SK-N-SH (cell line): Measurements from ENCODE around the gene ATP2C1. TPM values are rescaled to one million over a fixed set of nuclear protein-coding genes. Genes with fewer than 3 reads are reported as not detected.

ENCODE experiments used
- CTCF ChIA-PET: fragments of 300-600, 350-600 bp; formaldehyde crosslinking; extraction: SDS; loops from one replicate; lab custom pipeline; 2021; lab: Yijun Ruan, JAX
- POLR2A ChIA-PET: fragments of 350-600 bp; sonication (Branson Sonifier 250); formaldehyde crosslinking; extraction: SDS; loops from one replicate; lab custom pipeline; 2020; ENCODE audit warnings: antibody characterized with exemption, inconsistent platforms; lab: Yijun Ruan, JAX
- DNase-seq: peaks from one replicate; pipeline ENCODE4 v3.0.0; 2012
- H2AFZ ChIP-seq: fragments of 200-600 bp; sonication (generic); 2 replicates; pipeline ENCODE4 v1.8.1; 2016; ENCODE audit warnings: antibody characterized with exemption, mild to moderate bottlenecking, low read depth
- H3F3A ChIP-seq: fragments of 200-600 bp; sonication (generic); replicated peaks from 2 replicates; pipeline ENCODE3; 2016; ENCODE audit warnings: antibody characterized with exemption, mild to moderate bottlenecking; ENCODE audit not compliant: insufficient read depth
- H3K27ac ChIP-seq, 2 experiments: fragments of 200-500 bp in 1 of 2; fragments of 200-600 bp in 1 of 2; sonication (Bioruptor generic) in 1 of 2; sonication (generic), shearing (Covaris generic) in 1 of 2; 2 replicates each; pipeline versions ENCODE4 v1.5.1 to v1.6.1; 2014 to 2016; ENCODE audit warnings: low read depth in 2 of 2, inconsistent platforms in 1 of 2, low read length in 1 of 2, mild to moderate bottlenecking in 1 of 2, mixed read lengths in 1 of 2
- H3K27me3 ChIP-seq: fragments of 200-600 bp; sonication (generic), shearing (Covaris generic); 2 replicates; pipeline ENCODE4 v1.6.1; 2016; ENCODE audit warnings: mixed run types; ENCODE audit not compliant: insufficient read depth
- H3K36me3 ChIP-seq, 2 experiments: fragments of 200-500 bp in 1 of 2; fragments of 200-600 bp in 1 of 2; sonication (Bioruptor generic) in 1 of 2; sonication (generic) in 1 of 2; replicated peaks in 1 of 2; 2 replicates each; pipeline versions ENCODE3 to v1.5.1; 2014 to 2016; ENCODE audit warnings: low read length in 1 of 2, mild to moderate bottlenecking in 1 of 2; ENCODE audit not compliant: insufficient read depth in 2 of 2, control insufficient read depth in 1 of 2
- H3K4me1 ChIP-seq, 2 experiments: fragments of 200-500 bp in 1 of 2; fragments of 200-600 bp in 1 of 2; sonication (Bioruptor generic) in 1 of 2; sonication (generic), shearing (Covaris generic) in 1 of 2; 2 replicates each; pipeline versions ENCODE4 v1.5.1 to v1.6.1; 2014 to 2016; ENCODE audit warnings: low read depth in 1 of 2, low read length in 1 of 2, mixed run types in 1 of 2; ENCODE audit not compliant: insufficient read depth in 2 of 2, control insufficient read depth in 1 of 2
- H3K4me2 ChIP-seq: fragments of 200-600 bp; sonication (generic), shearing (Covaris generic); 2 replicates; pipeline ENCODE4 v1.6.1; 2017; ENCODE audit warnings: mixed run types
- H3K4me3 ChIP-seq, 2 experiments: fragments of 200-500 bp in 1 of 2; fragments of 200-600 bp in 1 of 2; sonication (Bioruptor generic) in 1 of 2; sonication (generic), shearing (Covaris generic) in 1 of 2; 2 replicates each; pipeline versions ENCODE4 v1.5.1 to v1.8.1; 2014 to 2016; ENCODE audit warnings: low read depth in 2 of 2, inconsistent platforms in 1 of 2, low read length in 1 of 2, mild to moderate bottlenecking in 1 of 2, mixed read lengths in 1 of 2, moderate library complexity in 1 of 2
- H3K79me2 ChIP-seq: fragments of 200-600 bp; sonication (generic); 2 replicates; pipeline ENCODE4 v1.8.1; 2017; ENCODE audit warnings: mild to moderate bottlenecking; ENCODE audit not compliant: insufficient read depth
- H3K9ac ChIP-seq: fragments of 200-600 bp; sonication (generic); 2 replicates; pipeline ENCODE4 v1.6.1; 2017; ENCODE audit warnings: mixed run types
- H3K9me2 ChIP-seq: fragments of 200-600 bp; sonication (generic); 2 replicates; pipeline ENCODE4 v1.6.1; 2017; ENCODE audit warnings: mixed run types
- H3K9me3 ChIP-seq: fragments of 200-600 bp; sonication (generic); 2 replicates; pipeline ENCODE4 v1.6.1; 2017; ENCODE audit warnings: mixed run types, mild to moderate bottlenecking, moderate library complexity
- H4K20me1 ChIP-seq: fragments of 200-600 bp; sonication (generic); 2 replicates; pipeline ENCODE4 v1.6.1; 2017; ENCODE audit warnings: mild to moderate bottlenecking, mixed run types; ENCODE audit not compliant: insufficient read depth
- ELF1 ChIP-seq: IDR thresholded peaks from 2 replicates; pipeline ENCODE4 v1.4.0; 2012
- EP300 ChIP-seq, 2 experiments: IDR thresholded peaks; 2 replicates each; pipeline versions ENCODE4 v1.4.0 to v1.6.1; 2012; ENCODE audit warnings: borderline replicate concordance in 1 of 2, low read depth in 1 of 2, low read length in 1 of 2
- FOXJ3 ChIP-seq: sonication (generic); formaldehyde crosslinking; IDR thresholded peaks from 2 replicates; pipeline ENCODE4 v1.5.1; 2020; ENCODE audit warnings: mild to moderate bottlenecking, missing genetic modification reagents
- FOXM1 ChIP-seq: IDR thresholded peaks from 2 replicates; pipeline ENCODE4 v1.4.0; 2012; ENCODE audit warnings: low read depth, mild to moderate bottlenecking
- GABPA ChIP-seq: IDR thresholded peaks from 2 replicates; pipeline ENCODE4 v1.4.0; 2012; ENCODE audit warnings: low read depth, mild to moderate bottlenecking
- GATA2 ChIP-seq: sonication (generic); formaldehyde crosslinking; IDR thresholded peaks from 2 replicates; pipeline ENCODE4 v1.5.0; 2020; ENCODE audit warnings: mild to moderate bottlenecking, missing genetic modification reagents
- JUND ChIP-seq: IDR thresholded peaks from 2 replicates; pipeline ENCODE4 v1.4.0; 2012
- MXI1 ChIP-seq: IDR thresholded peaks from 2 replicates; pipeline ENCODE4 v1.6.1; 2012; ENCODE audit warnings: mild to moderate bottlenecking, low read depth, low read length, improper control_type of control experiment
- NFIC ChIP-seq: IDR thresholded peaks from 2 replicates; pipeline ENCODE4 v1.4.0; 2012; ENCODE audit warnings: borderline replicate concordance
- POLR2AphosphoS5 ChIP-seq: IDR thresholded peaks from 2 replicates; pipeline ENCODE4 v1.6.1; 2012; ENCODE audit warnings: low read depth, low read length
- RCOR1 ChIP-seq: fragments of 150-350 bp; IDR thresholded peaks from 2 replicates; pipeline ENCODE4 v1.6.1; 2017; ENCODE audit warnings: antibody characterized with exemption, low read length
- RFX5 ChIP-seq: IDR thresholded peaks from 2 replicates; pipeline ENCODE4 v1.6.1; 2012; ENCODE audit warnings: mild to moderate bottlenecking, improper control_type of control experiment, low read length
- RXRA ChIP-seq: IDR thresholded peaks from 2 replicates; pipeline ENCODE4 v1.4.0; 2012; ENCODE audit warnings: low read depth, mild to moderate bottlenecking, borderline replicate concordance
- SMC3 ChIP-seq: IDR thresholded peaks from 2 replicates; pipeline ENCODE4 v1.6.1; 2012; ENCODE audit warnings: low read depth, low read length, improper control_type of control experiment
- TCF12 ChIP-seq: IDR thresholded peaks from 2 replicates; pipeline ENCODE4 v1.4.0; 2012
- YY1 ChIP-seq: IDR thresholded peaks from 2 replicates; pipeline ENCODE4 v1.4.0; 2012; ENCODE audit warnings: low read depth, mild to moderate bottlenecking
- polyA plus RNA-seq, 3 experiments: library from polyadenylated mRNA; depleted of rRNA; stranded (reverse); fragments of >200 nt; gene quantifications; 2 replicates each; pipeline ENCODE4 v1.2.3, GENCODE V29; 2012
- TF ChIP-seq, protein P1 (sequence below): fragments of 200-600 bp; sonication (generic); IDR thresholded peaks from 2 replicates; pipeline ENCODE4 v1.6.1; 2017; ENCODE audit warnings: antibody characterized with exemption, mild to moderate bottlenecking, moderate library complexity
- TF ChIP-seq, protein P2 (sequence below): IDR thresholded peaks from 2 replicates; pipeline ENCODE4; 2012
- TF ChIP-seq, protein P3 (sequence below): IDR thresholded peaks from 2 replicates; pipeline ENCODE4 v1.4.0; 2012; ENCODE audit warnings: low read depth, borderline replicate concordance
- TF ChIP-seq, protein P4 (sequence below): fragments of 150-350 bp; IDR thresholded peaks from 2 replicates; pipeline ENCODE4 v1.6.1; 2016; ENCODE audit warnings: mild to moderate bottlenecking, low read depth, low read length
- TF ChIP-seq, protein P5 (sequence below): fragments of 150-350 bp; IDR thresholded peaks from 2 replicates; pipeline ENCODE4 v1.6.1; 2017; ENCODE audit warnings: antibody characterized with exemption, low read length, low read depth, borderline replicate concordance

ATP2C1 gene
- polyA plus RNA-seq, 1 of the 3 experiments (the other 2 are of a cell fraction): 35.6 TPM

DNA sequence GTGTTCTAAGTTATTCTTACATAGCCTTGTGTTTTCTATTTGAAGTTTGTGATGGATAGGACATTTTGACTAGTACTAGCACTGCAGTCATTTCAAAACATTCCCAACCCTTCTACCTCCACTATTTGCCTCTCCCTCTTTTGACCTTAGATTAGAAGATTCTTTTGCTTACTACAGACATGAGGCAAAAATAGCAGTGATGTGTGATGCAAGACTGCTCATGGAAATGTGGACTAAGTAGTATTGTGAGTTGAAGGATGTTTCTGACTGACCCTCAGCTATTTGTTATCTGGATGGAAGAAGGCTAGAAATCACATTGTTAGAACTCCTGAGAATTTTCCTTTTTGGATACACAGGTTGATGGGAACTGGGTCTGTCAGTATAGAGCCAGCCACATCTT is 45.9 kb downstream of the ATP2C1 start:
- no peak overlapping the region for H2AFZ ChIP-seq
- H3K79me2 ChIP-seq: peaks cover 3% of the 10 kb centered on the region; the same call in 1 of the 2 replicates
- no peaks in the 10 kb centered on the region for H3K27me3 ChIP-seq
- no peak overlapping the region for H3K27ac ChIP-seq
- H3K4me2 ChIP-seq: no peak overlapping the region
- no peaks in the 10 kb centered on the region for H3K9me3 ChIP-seq
- no peaks in the 10 kb centered on the region for H3K4me1 ChIP-seq
- H3F3A ChIP-seq: no peaks in the 10 kb centered on the region
- no peaks in the 10 kb centered on the region for H3K9me2 ChIP-seq
- TF ChIP-seq SMC3 (no peak), GATA2 (CRISPR knock-in tag) (no peak), RFX5 (no peak), GABPA (no peak), TCF12 (no peak), RXRA (no peak), RCOR1 (no peak), EP300 (IDR thresholded peaks at IDR 0.05; ENCODE audit: borderline replicate concordance in 1 of 2, low read depth in 1 of 2, low read length in 1 of 2) (no peak), POLR2AphosphoS5 (no peak), ELF1 (no peak)
- TF ChIP-seq, protein P1, sequence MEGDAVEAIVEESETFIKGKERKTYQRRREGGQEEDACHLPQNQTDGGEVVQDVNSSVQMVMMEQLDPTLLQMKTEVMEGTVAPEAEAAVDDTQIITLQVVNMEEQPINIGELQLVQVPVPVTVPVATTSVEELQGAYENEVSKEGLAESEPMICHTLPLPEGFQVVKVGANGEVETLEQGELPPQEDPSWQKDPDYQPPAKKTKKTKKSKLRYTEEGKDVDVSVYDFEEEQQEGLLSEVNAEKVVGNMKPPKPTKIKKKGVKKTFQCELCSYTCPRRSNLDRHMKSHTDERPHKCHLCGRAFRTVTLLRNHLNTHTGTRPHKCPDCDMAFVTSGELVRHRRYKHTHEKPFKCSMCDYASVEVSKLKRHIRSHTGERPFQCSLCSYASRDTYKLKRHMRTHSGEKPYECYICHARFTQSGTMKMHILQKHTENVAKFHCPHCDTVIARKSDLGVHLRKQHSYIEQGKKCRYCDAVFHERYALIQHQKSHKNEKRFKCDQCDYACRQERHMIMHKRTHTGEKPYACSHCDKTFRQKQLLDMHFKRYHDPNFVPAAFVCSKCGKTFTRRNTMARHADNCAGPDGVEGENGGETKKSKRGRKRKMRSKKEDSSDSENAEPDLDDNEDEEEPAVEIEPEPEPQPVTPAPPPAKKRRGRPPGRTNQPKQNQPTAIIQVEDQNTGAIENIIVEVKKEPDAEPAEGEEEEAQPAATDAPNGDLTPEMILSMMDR: no peak
- TF ChIP-seq, protein P2, sequence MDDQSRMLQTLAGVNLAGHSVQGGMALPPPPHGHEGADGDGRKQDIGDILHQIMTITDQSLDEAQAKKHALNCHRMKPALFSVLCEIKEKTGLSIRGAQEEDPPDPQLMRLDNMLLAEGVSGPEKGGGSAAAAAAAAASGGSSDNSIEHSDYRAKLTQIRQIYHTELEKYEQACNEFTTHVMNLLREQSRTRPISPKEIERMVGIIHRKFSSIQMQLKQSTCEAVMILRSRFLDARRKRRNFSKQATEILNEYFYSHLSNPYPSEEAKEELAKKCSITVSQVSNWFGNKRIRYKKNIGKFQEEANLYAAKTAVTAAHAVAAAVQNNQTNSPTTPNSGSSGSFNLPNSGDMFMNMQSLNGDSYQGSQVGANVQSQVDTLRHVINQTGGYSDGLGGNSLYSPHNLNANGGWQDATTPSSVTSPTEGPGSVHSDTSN: no peak
- H3K9ac ChIP-seq: no peak overlapping the region
- ChIA-PET CTCF (no interaction called here), POLR2A (no interaction called here)
- no peak overlapping the region for H3K4me3 ChIP-seq
- H3K36me3 ChIP-seq: peaks cover 50 to 51% of the 10 kb centered on the region in 2 experiments
- DNase-seq: no peak
- no peaks in the 10 kb centered on the region for H4K20me1 ChIP-seq

DNA sequence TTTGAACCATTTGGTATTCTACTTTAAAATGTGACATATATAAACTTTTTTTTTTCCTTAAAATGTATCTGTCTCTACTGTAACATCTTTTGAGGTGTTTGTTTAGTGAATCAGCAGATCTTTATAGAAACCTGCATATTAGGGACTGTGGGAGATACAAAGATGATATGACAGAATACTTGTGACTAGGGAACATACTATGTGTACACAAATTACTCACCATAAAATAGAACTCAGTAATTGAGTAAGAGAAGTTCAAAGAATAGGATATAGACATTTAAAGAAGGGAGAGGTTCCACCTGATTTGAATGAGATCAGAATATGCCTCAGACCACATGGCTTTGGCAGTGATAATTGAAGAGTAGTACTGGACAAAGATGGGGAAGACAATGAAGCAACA is 47.9 kb downstream of the ATP2C1 start:
- H3K4me1 ChIP-seq: no peaks in the 10 kb centered on the region
- no peak overlapping the region for H3K9ac ChIP-seq
- H3K9me2 ChIP-seq: no peaks in the 10 kb centered on the region
- no peaks in the 10 kb centered on the region for H4K20me1 ChIP-seq
- H2AFZ ChIP-seq: no peak overlapping the region
- no peak for DNase-seq
- no peak overlapping the region for H3K4me3 ChIP-seq
- no peaks in the 10 kb centered on the region for H3K9me3 ChIP-seq
- ChIA-PET CTCF (no interaction called here), POLR2A (no interaction called here)
- H3K36me3 ChIP-seq: peaks cover 57 to 58% of the 10 kb centered on the region in 2 experiments
- H3K79me2 ChIP-seq: 0 out of 2 replicates have a peak, but pooled peaks cover 4% of the 10 kb centered on the region
- H3K27ac ChIP-seq: no peak overlapping the region; a peak in 2 of 4 replicates
- no peaks in the 10 kb centered on the region for H3F3A ChIP-seq
- TF ChIP-seq, protein P3, sequence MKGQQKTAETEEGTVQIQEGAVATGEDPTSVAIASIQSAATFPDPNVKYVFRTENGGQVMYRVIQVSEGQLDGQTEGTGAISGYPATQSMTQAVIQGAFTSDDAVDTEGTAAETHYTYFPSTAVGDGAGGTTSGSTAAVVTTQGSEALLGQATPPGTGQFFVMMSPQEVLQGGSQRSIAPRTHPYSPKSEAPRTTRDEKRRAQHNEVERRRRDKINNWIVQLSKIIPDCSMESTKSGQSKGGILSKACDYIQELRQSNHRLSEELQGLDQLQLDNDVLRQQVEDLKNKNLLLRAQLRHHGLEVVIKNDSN: no peak
- TF ChIP-seq TCF12 (no peak), MXI1 (no peak), RFX5 (no peak), GATA2 (CRISPR knock-in tag) (no peak), POLR2AphosphoS5 (no peak), FOXJ3 (CRISPR knock-in tag) (no peak), JUND (no peak), FOXM1 (no peak), NFIC (no peak), GABPA (no peak), EP300 (IDR thresholded peaks at IDR 0.05; ENCODE audit: borderline replicate concordance in 1 of 2, low read depth in 1 of 2, low read length in 1 of 2) (no peak), YY1 (no peak)
- TF ChIP-seq, protein P4, sequence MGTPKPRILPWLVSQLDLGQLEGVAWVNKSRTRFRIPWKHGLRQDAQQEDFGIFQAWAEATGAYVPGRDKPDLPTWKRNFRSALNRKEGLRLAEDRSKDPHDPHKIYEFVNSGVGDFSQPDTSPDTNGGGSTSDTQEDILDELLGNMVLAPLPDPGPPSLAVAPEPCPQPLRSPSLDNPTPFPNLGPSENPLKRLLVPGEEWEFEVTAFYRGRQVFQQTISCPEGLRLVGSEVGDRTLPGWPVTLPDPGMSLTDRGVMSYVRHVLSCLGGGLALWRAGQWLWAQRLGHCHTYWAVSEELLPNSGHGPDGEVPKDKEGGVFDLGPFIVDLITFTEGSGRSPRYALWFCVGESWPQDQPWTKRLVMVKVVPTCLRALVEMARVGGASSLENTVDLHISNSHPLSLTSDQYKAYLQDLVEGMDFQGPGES: no peak
- TF ChIP-seq, protein P1: no peak
- TF ChIP-seq, protein P5, sequence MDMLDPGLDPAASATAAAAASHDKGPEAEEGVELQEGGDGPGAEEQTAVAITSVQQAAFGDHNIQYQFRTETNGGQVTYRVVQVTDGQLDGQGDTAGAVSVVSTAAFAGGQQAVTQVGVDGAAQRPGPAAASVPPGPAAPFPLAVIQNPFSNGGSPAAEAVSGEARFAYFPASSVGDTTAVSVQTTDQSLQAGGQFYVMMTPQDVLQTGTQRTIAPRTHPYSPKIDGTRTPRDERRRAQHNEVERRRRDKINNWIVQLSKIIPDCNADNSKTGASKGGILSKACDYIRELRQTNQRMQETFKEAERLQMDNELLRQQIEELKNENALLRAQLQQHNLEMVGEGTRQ: no peak
- H3K27me3 ChIP-seq: no peaks in the 10 kb centered on the region
- H3K4me2 ChIP-seq: no peak overlapping the region
